HCT116 (cell line): Measurements from ENCODE around the gene KHK.

Experiments used
- EZH2 ChIP-seq: fragments of 200-600 bp; sonication (generic); IDR thresholded peaks from 2 replicates; pipeline ENCODE4 v1.6.1; 2017; ENCODE audit warnings: antibody characterized with exemption, mixed run types
- EZH2phosphoT487 ChIP-seq: fragments of 200-600 bp; IDR thresholded peaks from 2 replicates; pipeline ENCODE4 v1.6.1; 2018; ENCODE audit warnings: antibody characterized with exemption, borderline replicate concordance
- JUND ChIP-seq: IDR thresholded peaks from 2 replicates; pipeline ENCODE4 v1.6.1; 2012
- POLR2A ChIP-seq: IDR thresholded peaks from 2 replicates; pipeline ENCODE4 v1.7.0; 2011; ENCODE audit warnings: borderline replicate concordance; ENCODE audit not compliant: insufficient read depth, insufficient read length; ENCODE audit errors: extremely low read depth
- POLR2AphosphoS5 ChIP-seq: IDR thresholded peaks from 2 replicates; pipeline ENCODE4 v1.6.1; 2011; ENCODE audit warnings: mild to moderate bottlenecking, low read depth, low read length, moderate library complexity
- SP1 ChIP-seq: IDR thresholded peaks from 2 replicates; pipeline ENCODE4 v1.6.1; 2012; ENCODE audit warnings: low read depth
- ZFX ChIP-seq: fragments of 450-650 bp; IDR thresholded peaks from 2 replicates; pipeline ENCODE4 v1.6.1; 2017
- TF ChIP-seq, protein P1 (sequence below), 3 experiments: fragments of 200-600 bp in 1 of 3; sonication (generic) in 1 of 3; IDR thresholded peaks in 2 of 3; conservative IDR thresholded peaks in 1 of 3; 2 replicates each; pipeline ENCODE4 v1.5.1; 2012 to 2017; ENCODE audit warnings: low read depth in 2 of 3, low read length in 2 of 3, antibody characterized with exemption in 1 of 3, borderline replicate concordance in 1 of 3, control low read depth in 1 of 3, mild to moderate bottlenecking in 1 of 3, mixed read lengths in 1 of 3, mixed run types in 1 of 3, moderate library complexity in 1 of 3; ENCODE audit not compliant: insufficient read depth in 1 of 3

GRCh38 chr2:27042159-27042661 is 44.4 kb upstream of the KHK start:
- no peak for TF ChIP-seq SP1
- TF ChIP-seq, protein P1, sequence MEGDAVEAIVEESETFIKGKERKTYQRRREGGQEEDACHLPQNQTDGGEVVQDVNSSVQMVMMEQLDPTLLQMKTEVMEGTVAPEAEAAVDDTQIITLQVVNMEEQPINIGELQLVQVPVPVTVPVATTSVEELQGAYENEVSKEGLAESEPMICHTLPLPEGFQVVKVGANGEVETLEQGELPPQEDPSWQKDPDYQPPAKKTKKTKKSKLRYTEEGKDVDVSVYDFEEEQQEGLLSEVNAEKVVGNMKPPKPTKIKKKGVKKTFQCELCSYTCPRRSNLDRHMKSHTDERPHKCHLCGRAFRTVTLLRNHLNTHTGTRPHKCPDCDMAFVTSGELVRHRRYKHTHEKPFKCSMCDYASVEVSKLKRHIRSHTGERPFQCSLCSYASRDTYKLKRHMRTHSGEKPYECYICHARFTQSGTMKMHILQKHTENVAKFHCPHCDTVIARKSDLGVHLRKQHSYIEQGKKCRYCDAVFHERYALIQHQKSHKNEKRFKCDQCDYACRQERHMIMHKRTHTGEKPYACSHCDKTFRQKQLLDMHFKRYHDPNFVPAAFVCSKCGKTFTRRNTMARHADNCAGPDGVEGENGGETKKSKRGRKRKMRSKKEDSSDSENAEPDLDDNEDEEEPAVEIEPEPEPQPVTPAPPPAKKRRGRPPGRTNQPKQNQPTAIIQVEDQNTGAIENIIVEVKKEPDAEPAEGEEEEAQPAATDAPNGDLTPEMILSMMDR (IDR thresholded peaks at IDR 0.05 in 2 of 3, conservative IDR thresholded peaks at IDR 0.05 in 1 of 3; ENCODE audit: borderline replicate concordance in 1 of 3, insufficient read depth in 1 of 3, low read depth in 2 of 3, low read length in 2 of 3) = no peak
- TF ChIP-seq POLR2A = no peak
- no peak for TF ChIP-seq JUND
- TF ChIP-seq ZFX = no peak
- no peak for TF ChIP-seq EZH2
- no peak for TF ChIP-seq EZH2phosphoT487
- no peak; the same call in 1 of the 2 replicates for TF ChIP-seq POLR2AphosphoS5
